HT-29 (cell line): ENCODE measurements around the gene CAMSAP2. TPM values are rescaled to one million over a fixed set of nuclear protein-coding genes. Genes with fewer than 3 reads are reported as not detected.
A peak's percentile ranks its signal among the peaks of the same experiment; 100 is the strongest.

ENCODE experiments used
- DNase-seq: peaks from one replicate; pipeline ENCODE4 v3.0.0-alpha.2; 2015; ENCODE audit warnings: low spot score
- total RNA-seq: library from RNA; depleted of rRNA; stranded (reverse); fragments of >200 nt; shearing (Covaris generic); gene quantifications from 2 replicates; pipeline ENCODE4 v1.2.3, GENCODE V29; 2014

CAMSAP2 gene
- total RNA-seq, 1 experiment from 2014 or later: 7.3 TPM

DNA sequence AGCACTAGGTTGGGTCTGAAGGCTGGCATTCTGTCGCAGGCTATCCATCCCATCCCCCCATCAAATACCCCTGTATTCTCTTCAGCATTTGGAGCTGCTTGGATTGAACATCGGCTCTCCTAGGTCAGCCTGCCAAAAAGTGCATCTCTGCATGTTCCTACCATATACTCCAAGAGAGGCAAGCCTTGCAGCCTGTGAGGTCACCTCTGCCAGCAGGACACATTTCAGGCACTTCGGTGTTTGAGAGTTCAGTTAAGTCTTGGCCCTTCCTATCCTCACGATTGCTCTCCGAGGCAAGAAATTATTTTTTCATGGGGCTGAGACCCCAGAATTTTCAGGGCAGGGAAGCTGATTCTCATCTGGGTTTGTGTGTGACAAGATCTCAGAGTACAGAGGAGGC lies 136.7 kb downstream of the CAMSAP2 start:
- DNase-seq: no peak

DNA sequence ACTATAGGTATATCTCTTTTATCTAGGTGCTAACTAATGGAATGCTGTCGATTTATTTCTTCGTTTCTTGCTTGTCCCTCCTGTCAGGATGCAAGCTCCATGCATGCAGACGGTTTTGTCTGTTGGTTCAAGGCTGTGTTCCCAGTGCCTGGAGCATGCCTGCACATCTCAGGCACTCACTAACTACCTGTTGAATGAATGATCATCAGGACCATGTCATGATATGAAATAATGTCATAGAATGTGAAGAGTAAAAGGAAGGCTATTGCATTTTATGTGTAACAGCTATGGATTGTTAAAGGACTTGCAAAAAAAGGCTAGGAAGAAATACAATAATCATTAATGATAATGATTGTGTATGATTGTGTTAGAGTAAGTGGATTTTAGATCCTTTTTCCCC lies 138.3 kb downstream of the CAMSAP2 start:
- DNase-seq: no peak

GRCh38 chr1:200877839-200878551 lies 139.3 kb downstream of the CAMSAP2 start:
- no peak for DNase-seq

DNA sequence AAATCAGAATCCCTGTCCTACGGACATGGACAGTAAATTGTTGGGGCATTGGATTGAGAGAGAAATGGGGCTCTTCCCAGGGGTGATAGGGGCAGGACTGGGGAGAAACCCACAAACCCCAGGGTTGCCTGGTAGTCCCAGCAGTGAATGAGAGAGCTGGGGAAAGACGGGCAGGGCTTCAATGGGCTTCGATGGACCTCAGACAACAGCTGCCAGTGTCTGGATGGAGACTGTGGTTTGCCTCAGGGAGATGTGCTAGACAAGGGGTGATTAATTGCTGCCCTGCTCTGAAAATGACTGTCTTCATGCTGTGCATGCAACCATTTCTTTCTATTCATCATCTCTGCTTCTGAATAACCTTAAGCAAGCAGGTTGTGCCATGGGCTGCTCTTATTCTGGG lies 141.5 kb downstream of the CAMSAP2 start:
- DNase-seq: no peak

GRCh38 chr1:200883118-200883517 lies 144.4 kb downstream of the CAMSAP2 start:
- DNase-seq: no peak

- no peak for DNase-seq
Observed at GRCh38 chr1:200885623-200886402, 147.1 kb downstream of the CAMSAP2 start.

DNA sequence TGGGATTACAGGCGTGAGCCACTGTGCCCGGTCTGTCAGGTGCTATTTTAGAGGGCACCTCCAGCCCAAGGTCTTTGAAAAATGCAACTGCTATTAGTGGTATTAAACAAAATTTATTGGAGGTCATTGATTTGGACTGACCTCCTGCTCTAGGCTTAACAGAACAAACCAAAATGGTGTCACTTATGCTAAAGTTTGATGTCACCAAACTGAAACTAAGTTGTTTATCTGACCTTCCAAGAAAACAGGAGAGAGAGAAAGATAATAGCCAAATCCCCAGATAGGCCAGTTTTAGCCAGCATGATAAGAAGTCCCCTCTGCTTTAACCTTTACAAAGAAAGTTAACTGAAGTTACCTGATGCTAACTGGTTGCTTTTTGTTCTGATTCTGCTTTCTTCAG lies 147.9 kb downstream of the CAMSAP2 start:
- no peak for DNase-seq

DNA sequence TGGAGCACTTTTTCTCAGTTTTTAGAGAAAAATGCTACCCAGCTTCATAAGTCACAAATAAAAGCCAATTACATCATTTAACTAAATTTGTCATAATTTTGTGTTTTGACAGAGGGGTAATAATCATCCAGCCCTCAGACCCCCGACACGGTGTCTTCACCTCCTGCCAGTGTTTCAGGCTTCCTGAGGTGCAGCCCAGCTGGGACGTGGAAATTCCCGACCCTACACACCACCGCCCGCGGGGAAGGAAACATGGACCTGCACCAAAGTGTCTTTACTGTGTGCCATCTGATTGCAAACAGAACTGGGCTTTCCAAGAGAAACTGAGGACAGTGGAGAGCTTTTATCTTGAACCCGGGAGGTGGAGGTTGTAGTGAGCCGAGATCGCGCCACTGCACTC lies 148.3 kb downstream of the CAMSAP2 start:
- DNase-seq: no peak

GRCh38 chr1:200887772-200888348 lies 149.2 kb downstream of the CAMSAP2 start:
- DNase-seq: no peak

- DNase-seq: no peak
Observed at GRCh38 chr1:200888349-200888838, 149.7 kb downstream of the CAMSAP2 start.

DNA sequence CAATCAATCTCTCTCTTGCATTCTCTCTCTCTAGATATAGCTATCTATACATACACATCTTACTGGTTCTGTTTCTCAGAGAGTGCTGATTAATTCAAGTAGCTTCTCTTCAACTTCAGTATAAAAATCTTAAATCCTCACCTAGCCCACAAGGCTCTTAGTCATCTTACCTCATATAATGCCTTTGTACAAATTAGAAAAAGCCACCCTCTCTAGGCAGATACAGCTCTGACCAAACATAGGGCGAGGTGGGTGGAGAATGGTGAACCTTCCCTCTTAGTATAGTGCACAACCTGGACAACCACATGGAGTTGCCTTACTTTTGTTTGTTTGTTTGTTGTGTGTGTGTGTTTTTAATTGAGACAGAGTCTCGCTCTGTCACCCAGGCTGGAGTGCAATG lies 150.9 kb downstream of the CAMSAP2 start:
- no peak for DNase-seq

DNA sequence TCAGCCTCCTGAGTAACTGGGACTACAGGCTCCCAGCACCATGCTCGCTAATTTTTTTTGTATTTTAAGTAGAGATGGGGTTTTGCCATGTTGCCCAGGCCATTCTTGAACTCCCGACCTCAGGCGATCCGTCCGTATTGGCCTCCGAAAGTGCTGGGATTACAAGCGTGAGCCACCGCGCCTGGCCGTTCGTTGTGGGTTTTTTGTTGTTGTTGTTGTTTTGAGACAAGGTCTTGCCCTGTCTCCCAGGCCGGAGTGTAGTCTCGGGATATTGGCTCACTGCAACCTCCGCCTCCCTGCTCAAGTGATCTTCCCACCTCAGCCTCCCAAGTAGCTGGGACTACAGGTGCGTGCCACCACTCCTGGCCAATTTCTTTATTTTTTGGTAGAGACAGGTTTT lies 151.3 kb downstream of the CAMSAP2 start:
- DNase-seq: no peak

DNA sequence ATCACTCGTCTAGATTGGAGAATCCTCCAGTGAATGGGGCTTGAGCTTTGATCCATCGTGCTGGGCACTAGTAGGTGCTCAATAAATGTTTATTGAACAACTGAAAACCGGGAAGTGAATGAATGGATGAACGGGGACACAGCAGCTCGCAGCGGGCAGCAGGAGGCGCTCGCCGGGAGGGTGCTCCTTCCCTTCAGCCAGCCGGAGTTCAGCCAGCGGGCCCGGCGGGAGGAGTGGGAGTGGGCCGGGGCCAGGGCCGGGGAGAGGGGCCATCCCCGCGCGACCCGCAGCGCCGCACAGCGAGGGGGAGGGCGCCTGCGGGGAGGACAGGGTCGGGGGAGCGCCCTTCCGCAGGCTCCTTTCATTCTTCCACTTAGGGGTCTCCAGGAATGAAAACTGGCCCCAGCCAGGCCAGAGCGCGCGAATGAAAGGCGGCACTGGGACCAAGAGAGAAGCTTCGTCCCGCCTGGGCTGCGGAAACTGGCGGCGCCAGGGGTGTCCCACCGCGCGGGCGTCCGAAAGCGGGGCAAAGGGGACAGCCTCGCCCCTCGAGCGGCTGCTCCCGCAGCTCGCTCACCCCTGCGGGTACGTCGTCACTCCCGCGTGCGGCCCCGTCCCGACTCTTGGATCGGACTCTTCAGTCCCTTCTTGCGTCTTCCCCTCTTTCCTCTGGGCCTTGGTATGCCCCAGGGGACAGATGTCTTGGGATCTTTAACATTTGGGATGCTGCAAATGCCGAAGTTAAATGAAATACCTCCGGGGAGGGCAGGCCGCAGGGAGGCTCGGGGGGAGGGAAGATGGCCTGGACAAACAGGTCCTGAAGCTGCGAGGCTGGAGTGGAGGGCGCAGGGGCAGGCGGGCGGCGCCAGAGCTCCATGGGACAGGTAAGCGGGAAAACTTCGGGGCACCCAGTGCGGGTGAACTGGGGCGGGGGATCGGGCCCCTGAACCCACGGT lies 152.4 kb downstream of the CAMSAP2 start:
- peak; percentile 81 for DNase-seq

DNA sequence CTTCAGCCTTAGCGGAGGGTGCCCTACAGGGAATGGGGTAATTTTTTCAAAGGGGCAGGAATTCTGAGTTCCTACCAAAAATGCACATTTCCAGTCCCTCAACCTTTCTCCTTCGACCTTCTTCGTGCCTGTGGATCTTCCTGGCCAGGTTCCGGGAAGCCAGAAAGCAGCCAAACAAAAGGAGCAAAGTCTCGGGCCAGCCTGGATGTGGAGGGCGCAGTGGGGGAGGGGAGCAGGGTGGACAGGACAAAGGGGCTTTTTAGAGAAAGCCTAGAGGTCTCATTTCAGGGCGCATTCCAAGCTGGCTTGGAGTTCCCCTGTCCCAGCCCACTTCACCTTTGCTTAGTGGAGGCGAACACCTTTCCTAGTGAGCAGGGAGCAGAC lies 153.1 kb downstream of the CAMSAP2 start:
- DNase-seq: no peak

GRCh38 chr1:200892546-200892945 lies 153.9 kb downstream of the CAMSAP2 start:
- DNase-seq: no peak

DNA sequence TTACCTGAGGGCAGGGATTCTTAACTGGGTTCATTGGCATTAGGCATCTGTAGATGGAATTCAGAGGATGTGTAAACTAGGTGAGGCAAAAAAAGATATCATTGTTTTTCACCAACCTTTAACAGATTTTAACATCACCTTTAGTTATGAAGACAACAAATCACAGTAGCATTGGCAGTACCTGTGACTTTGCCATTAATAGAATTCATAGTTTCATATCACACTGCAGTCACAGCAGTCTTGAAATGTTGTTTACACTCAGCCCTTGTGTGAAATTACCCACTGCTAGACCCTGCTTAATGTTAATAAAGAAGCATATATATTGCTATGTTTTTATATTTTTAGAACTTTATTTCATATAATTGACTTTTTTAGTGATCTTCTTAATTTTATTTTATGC lies 154.3 kb downstream of the CAMSAP2 start:
- peak; percentile 26 for DNase-seq

DNA sequence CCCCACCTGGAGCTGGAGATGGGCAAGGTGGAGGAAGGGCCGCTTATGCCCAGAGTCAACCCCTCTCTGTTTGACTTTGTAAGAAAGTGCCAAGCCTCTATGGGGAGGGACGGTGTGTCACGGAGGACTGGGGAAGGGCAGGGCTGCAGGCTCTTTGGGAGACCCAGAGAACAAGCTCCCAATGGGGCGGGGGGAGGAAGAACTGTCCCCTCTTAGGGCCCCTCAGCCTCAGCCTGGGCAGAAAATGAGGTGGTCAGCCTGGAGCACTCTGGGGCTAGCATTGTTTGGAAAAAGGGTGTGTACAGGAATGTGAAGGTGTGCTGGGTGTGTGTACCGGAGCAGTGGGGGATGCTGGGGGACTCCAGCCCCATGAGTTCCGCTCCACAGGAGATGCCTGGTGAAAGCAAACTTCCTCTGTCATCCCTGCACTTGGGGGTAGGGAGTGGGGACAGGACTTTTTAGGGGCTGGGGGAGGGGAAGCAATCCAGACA lies 154.8 kb downstream of the CAMSAP2 start:
- DNase-seq: peak; percentile 30

DNA sequence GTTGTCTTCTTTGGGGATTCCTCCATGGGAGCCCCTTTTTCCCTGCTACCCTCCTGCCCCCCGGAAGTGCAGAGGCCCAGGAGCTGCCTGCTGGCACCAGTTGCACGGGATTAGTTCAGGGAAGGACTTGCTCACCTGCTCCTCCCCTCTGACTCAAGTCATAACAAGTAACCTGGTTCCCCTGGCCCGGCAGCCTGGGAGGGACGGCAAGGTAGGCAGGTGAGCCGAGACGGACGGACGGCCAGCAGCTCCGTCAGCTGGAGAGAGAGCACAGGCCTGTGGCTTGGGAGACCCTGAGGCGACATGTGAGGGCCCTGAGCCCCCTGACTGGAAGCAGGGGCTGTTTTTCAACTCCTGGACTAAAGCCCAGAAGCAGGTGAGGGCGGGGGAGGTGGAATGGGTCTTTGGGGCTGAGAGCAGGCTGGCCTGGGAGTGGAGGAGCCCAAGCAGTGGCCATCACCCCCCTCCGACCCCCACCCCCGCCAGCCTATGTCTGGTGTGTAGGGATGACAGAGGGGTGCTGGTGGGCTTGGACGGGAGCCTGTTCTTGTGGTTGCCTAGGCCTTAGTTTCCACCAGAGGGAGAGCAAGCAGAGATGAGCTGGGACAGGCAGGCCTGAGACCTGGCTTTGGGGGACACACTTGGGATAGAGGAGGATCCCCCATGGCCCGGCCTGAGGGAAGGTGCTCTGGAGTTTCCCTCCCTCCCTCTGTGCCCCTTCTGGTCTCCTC lies 156.2 kb downstream of the CAMSAP2 start, which contains the start of gene INAVA:
Gene INAVA (plus strand): TSS at position 189 of the 731 bp plus-strand sequence. CDS start 3,501 bp downstream, outside the sequence.
- peak; percentile 85 for DNase-seq

DNA sequence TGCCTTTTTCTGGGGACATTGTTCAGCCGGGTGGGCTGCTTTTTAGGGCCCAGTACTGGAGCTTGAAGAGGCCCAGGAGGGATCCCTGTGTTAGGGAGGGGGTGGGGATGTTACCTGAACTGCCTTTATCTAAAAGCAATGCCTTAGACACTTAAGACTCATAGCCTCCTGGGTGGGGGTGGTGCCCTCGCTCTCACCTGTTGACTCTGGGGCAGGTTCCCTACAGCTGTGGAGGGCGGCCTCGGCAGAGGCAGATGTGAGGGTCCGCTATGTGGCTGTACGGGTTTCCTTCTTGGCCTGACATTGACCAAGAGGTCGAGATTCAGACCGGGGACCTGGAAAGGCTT lies 156.7 kb downstream of the CAMSAP2 start:
- peak; percentile 66 for DNase-seq

DNA sequence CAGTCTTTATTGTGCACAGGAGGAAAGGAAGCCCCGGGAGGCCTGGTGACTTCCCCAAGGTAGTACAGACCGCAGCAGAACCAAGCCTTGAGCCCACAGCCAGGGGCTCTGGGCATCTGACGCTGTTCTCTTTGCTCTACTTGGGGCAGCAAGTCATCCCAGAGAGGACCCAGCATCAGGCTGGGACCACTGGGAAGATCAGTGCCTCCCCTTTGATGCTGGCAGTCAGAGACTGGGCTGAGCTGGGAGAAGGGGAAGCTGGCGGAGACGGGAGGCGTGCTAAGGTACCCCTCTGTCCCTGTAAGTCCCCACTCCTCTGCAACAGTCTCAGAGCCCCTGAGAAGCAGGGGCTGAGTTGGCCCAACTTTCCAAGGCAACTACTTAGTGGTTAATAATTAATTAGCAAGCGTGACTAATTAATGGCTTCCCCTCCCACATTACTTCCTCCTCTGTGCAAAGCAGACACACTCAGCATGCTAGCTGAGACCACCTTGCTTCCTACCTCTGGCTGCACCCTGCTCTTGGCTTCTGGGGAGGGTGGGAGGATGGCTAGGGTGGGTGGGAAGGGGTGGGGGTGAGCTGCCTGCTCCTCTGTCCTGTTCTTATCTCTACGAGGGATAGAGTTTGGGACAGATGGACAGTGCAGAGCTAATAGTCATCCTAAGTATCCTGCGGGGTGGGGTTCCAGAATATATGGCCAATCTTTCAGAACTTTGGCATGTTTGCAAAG lies 157.3 kb downstream of the CAMSAP2 start:
- peak; percentile 71 for DNase-seq
